Central memory CD4-positive, alpha-beta T cell (primary cell): Measurements from ENCODE around the gene RIMS3.
A peak's percentile ranks its signal among the peaks of the same experiment; 100 is the strongest.

ENCODE experiments used
- DNase-seq: peaks from one replicate; pipeline ENCODE4 v3.0.0; 2022

The RIMS3 gene

GRCh38 chr1:40629546-40629945, 35.9 kb downstream of the RIMS3 start:
- DNase-seq = peak; percentile 8

- DNase-seq = no peak
Observed at GRCh38 chr1:40628903-40629292, 36.6 kb downstream of the RIMS3 start.

GRCh38 chr1:40627987-40628902, 37.2 kb downstream of the RIMS3 start:
- no peak for DNase-seq

- DNase-seq = no peak
Observed at GRCh38 chr1:40626383-40626770, 39.1 kb downstream of the RIMS3 start.

GRCh38 chr1:40625476-40626382, 39.8 kb downstream of the RIMS3 start:
- no peak for DNase-seq

GRCh38 chr1:40625076-40625475, 40.4 kb downstream of the RIMS3 start:
- no peak for DNase-seq

- no peak for DNase-seq
Observed at GRCh38 chr1:40622936-40623629, 42.4 kb downstream of the RIMS3 start.

- no peak for DNase-seq
Observed at GRCh38 chr1:40621821-40622450, 43.5 kb downstream of the RIMS3 start.

- no peak for DNase-seq
Observed at GRCh38 chr1:40620586-40621210, 44.8 kb downstream of the RIMS3 start.

- DNase-seq = no peak
Observed at GRCh38 chr1:40620150-40620549, 45.3 kb downstream of the RIMS3 start.

GRCh38 chr1:40618108-40618507, 47.4 kb downstream of the RIMS3 start:
- no peak for DNase-seq

- DNase-seq = peak; percentile 58
Observed at GRCh38 chr1:40612345-40612831, 53.1 kb downstream of the RIMS3 start.

- no peak for DNase-seq
Observed at GRCh38 chr1:40610156-40610555, 55.3 kb downstream of the RIMS3 start.

- DNase-seq = no peak
Observed at GRCh38 chr1:40607921-40608320, 57.6 kb downstream of the RIMS3 start.

GRCh38 chr1:40606978-40607377, 58.5 kb downstream of the RIMS3 start:
- no peak for DNase-seq

- DNase-seq = no peak
Observed at GRCh38 chr1:40606194-40606593, 59.3 kb downstream of the RIMS3 start.

- no peak for DNase-seq
Observed at GRCh38 chr1:40599926-40600325, 65.6 kb downstream of the RIMS3 start.

GRCh38 chr1:40595623-40596022, 69.9 kb downstream of the RIMS3 start:
- DNase-seq = no peak

GRCh38 chr1:40594187-40594531, 71.3 kb downstream of the RIMS3 start:
- DNase-seq = no peak

- no peak for DNase-seq
Observed at GRCh38 chr1:40593449-40594186, 71.9 kb downstream of the RIMS3 start.

- no peak for DNase-seq
Observed at GRCh38 chr1:40592107-40592803, 73.2 kb downstream of the RIMS3 start.
